K562 (cell line): Measurements from ENCODE around the gene CRYAB. TPM values are rescaled to one million over a fixed set of nuclear protein-coding genes. Genes with fewer than 3 reads are reported as not detected.
A peak's percentile ranks its signal among the peaks of the same experiment; 100 is the strongest.

Experiments
- AFF4 ChIP-seq: sonication (generic); formaldehyde crosslinking; IDR thresholded peaks from 2 replicates; pipeline ENCODE4 v1.8.0; 2023; ENCODE audit warnings: mild to moderate bottlenecking, missing genetic modification reagents
- COPS2 ChIP-seq: fragments of 450-650 bp; conservative IDR thresholded peaks from 2 replicates; pipeline ENCODE4 v1.6.1; 2016; ENCODE audit warnings: mild to moderate bottlenecking, moderate library complexity
- DEAF1 ChIP-seq: fragments of 450-650 bp; formaldehyde crosslinking; IDR thresholded peaks from 2 replicates; pipeline ENCODE4 v1.4.0; 2020; ENCODE audit warnings: mild to moderate bottlenecking, moderate library complexity
- GTF2B ChIP-seq: IDR thresholded peaks from 2 replicates; pipeline ENCODE4 v1.6.1; 2011; ENCODE audit not compliant: insufficient read length; ENCODE audit errors: extremely low read depth
- ID3 ChIP-seq, 2 experiments: fragments of 250-450 bp in 1 of 2; fragments of 450-650 bp in 1 of 2; sonication (Bioruptor Pico) in 1 of 2; IDR thresholded peaks; 2 replicates each; pipeline versions ENCODE4 v1.6.1 to v1.8.0; 2016 to 2021; ENCODE audit warnings: mild to moderate bottlenecking in 2 of 2, moderate library complexity in 2 of 2, missing compliant biosample characterization in 1 of 2, missing genetic modification characterization in 1 of 2
- JUNB ChIP-seq: fragments of 450-650 bp; formaldehyde crosslinking; conservative IDR thresholded peaks from 2 replicates; pipeline ENCODE4 v1.4.0; 2020; ENCODE audit warnings: mild to moderate bottlenecking
- MEIS2 ChIP-seq: fragments of 450-650 bp; IDR thresholded peaks from 2 replicates; pipeline ENCODE4 v1.6.1; 2014; ENCODE audit warnings: mild to moderate bottlenecking; ENCODE audit not compliant: partially characterized antibody
- NCOR1 ChIP-seq: fragments of 450-650 bp; IDR thresholded peaks from 2 replicates; pipeline ENCODE4 v1.6.1; 2016; ENCODE audit warnings: mild to moderate bottlenecking, moderate library complexity
- POLR2G ChIP-seq: fragments of 200-400 bp; formaldehyde crosslinking; IDR thresholded peaks from 2 replicates; pipeline ENCODE4 v1.6.1; 2017; ENCODE audit warnings: low read depth, mild to moderate bottlenecking, antibody characterized with exemption, low read length, moderate library complexity
- SRSF1 ChIP-seq: fragments of 200-400 bp; formaldehyde crosslinking; IDR thresholded peaks from 2 replicates; pipeline ENCODE4 v1.6.1; 2017; ENCODE audit warnings: mild to moderate bottlenecking, low read depth, low read length, moderate library complexity
- STAG1 ChIP-seq: sonication (generic); formaldehyde crosslinking; IDR thresholded peaks from 2 replicates; pipeline ENCODE4 v1.5.0; 2020; ENCODE audit warnings: missing genetic modification reagents, borderline replicate concordance
- ZC3H4 ChIP-seq: sonication (generic); formaldehyde crosslinking; IDR thresholded peaks from 2 replicates; pipeline ENCODE4 v1.9.0; 2021; ENCODE audit warnings: missing genetic modification reagents, borderline replicate concordance
- ZNF140 ChIP-seq: fragments of 250-450 bp; sonication (Bioruptor Pico); IDR thresholded peaks from 2 replicates; pipeline ENCODE4 v1.8.0; 2021; ENCODE audit warnings: moderate library complexity, mild to moderate bottlenecking, inconsistent platforms
- ZNF79 ChIP-seq: fragments of 250-450 bp; sonication (Bioruptor Pico); IDR thresholded peaks from 2 replicates; pipeline ENCODE4 v1.4.0; 2020; ENCODE audit warnings: low read depth, mild to moderate bottlenecking, moderate library complexity
- polyA plus RNA-seq, 8 experiments: library from polyadenylated mRNA; depleted of rRNA in 4 of 8; stranded (reverse) in 5 of 8; unstranded in 3 of 8; fragments of >200 nt; fragmentation: Nextera tagmentation in 2 of 8; fragmentation: Illumina TruSeq in 1 of 8; extraction: Ambion mirVana in 2 of 8; extraction: Trizol in 1 of 8; gene quantifications; 2 replicates each; pipeline versions ENCODE4 v1.2.1 to v1.2.3, GENCODE V29; 2011 to 2014; ENCODE audit warnings: inconsistent platforms in 1 of 8, missing spikeins in 1 of 8
- total RNA-seq, 7 experiments: library from RNA; depleted of rRNA in 6 of 7; stranded (reverse); fragments of >200 nt in 6 of 7; fragmentation: Illumina TruSeq in 2 of 7; extraction: Trizol in 2 of 7; gene quantifications; 2 replicates each; pipeline versions ENCODE4 v1.2.1 to v1.2.3, GENCODE V29; 2011 to 2021; ENCODE audit warnings: low replicate concordance in 1 of 7
- TF ChIP-seq, protein P1 (sequence below): sonication (generic); formaldehyde crosslinking; IDR thresholded peaks from 2 replicates; pipeline ENCODE4 v1.8.1; 2023; ENCODE audit warnings: mild to moderate bottlenecking, missing genetic modification reagents
- TF ChIP-seq, protein P2 (sequence below): fragments of 450-650 bp; formaldehyde crosslinking; IDR thresholded peaks from 2 replicates; pipeline ENCODE4 v1.4.0; 2022; ENCODE audit warnings: missing genetic modification characterization

Gene CRYAB
- total and polyA plus RNA-seq, 9 of the 15 experiments (the other 6 are each of a cell fraction or from before 2014, with no cell fraction given): 0.83 to 7.5 (median 3.6) TPM

DNA sequence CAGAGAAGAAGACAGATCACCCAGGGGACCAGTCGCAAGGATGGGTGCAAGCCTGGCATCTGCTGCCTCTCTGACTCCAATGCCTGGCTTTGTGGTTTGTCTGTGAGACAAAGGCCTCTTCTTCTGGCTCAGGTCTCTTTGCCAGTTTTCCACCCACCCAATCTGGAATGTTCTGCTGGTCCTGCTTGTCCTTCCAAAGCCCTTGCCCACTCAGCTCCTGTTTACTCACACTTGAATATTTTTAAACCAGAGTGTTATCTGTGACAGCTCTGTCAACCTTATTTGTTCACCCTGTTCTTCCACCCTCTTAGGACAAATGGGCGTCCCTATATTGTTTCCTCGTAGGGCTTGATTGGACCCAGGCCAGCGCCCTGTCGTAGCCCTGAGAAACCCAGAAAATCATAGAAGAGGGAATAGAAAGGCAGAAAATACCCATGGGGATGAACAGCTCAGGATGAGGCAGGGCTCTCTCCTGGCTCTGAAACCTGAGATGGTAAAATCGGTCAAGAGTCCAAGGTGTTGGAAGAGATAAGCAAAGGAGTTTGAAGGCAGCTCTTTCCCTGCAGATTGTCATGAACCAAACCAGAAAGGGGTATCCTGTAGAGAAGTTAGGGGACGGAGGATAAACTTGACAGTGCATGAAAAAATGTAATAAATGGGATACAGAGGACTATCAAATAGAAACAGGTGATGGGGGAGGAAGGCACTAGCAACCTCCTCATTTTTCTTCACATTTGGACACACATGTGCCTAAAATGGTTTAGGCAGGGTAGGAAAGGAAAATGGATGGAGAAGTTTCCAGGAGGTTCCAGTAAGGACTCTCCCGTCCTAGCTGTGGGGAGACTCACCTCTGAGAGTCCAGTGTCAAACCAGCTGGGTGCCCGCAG is 651 bp downstream of the CRYAB start (continued):
- TF ChIP-seq AFF4 (CRISPR knock-in tag): no peak
- TF ChIP-seq ID3 (CRISPR knock-in tag; IDR thresholded peaks at IDR 0.05): no peak
- TF ChIP-seq ID3 (tag; IDR thresholded peaks at IDR 0.05): no peak
- no peak for TF ChIP-seq STAG1 (CRISPR knock-in tag)
- TF ChIP-seq NCOR1: peak; percentile 76
- TF ChIP-seq SRSF1: no peak
- no peak for TF ChIP-seq COPS2
- TF ChIP-seq ZNF79 (CRISPR knock-in tag): no peak
- TF ChIP-seq DEAF1 (CRISPR knock-in tag): no peak
- TF ChIP-seq, protein P1, sequence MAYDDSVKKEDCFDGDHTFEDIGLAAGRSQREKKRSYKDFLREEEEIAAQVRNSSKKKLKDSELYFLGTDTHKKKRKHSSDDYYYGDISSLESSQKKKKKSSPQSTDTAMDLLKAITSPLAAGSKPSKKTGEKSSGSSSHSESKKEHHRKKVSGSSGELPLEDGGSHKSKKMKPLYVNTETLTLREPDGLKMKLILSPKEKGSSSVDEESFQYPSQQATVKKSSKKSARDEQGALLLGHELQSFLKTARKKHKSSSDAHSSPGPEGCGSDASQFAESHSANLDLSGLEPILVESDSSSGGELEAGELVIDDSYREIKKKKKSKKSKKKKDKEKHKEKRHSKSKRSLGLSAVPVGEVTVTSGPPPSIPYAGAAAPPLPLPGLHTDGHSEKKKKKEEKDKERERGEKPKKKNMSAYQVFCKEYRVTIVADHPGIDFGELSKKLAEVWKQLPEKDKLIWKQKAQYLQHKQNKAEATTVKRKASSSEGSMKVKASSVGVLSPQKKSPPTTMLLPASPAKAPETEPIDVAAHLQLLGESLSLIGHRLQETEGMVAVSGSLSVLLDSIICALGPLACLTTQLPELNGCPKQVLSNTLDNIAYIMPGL (CRISPR knock-in tag): no peak
- TF ChIP-seq GTF2B: no peak
- TF ChIP-seq POLR2G: no peak
- TF ChIP-seq MEIS2: peak; percentile 40
- no peak for TF ChIP-seq ZC3H4 (CRISPR knock-in tag)
- TF ChIP-seq, protein P2, sequence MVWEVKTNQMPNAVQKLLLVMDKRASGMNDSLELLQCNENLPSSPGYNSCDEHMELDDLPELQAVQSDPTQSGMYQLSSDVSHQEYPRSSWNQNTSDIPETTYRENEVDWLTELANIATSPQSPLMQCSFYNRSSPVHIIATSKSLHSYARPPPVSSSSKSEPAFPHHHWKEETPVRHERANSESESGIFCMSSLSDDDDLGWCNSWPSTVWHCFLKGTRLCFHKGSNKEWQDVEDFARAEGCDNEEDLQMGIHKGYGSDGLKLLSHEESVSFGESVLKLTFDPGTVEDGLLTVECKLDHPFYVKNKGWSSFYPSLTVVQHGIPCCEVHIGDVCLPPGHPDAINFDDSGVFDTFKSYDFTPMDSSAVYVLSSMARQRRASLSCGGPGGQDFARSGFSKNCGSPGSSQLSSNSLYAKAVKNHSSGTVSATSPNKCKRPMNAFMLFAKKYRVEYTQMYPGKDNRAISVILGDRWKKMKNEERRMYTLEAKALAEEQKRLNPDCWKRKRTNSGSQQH (CRISPR knock-in tag): no peak
- TF ChIP-seq JUNB: no peak
- TF ChIP-seq ZNF140 (CRISPR knock-in tag): no peak
